ENCODE results near the gene PDSS2.

Gene PDSS2

DNA sequence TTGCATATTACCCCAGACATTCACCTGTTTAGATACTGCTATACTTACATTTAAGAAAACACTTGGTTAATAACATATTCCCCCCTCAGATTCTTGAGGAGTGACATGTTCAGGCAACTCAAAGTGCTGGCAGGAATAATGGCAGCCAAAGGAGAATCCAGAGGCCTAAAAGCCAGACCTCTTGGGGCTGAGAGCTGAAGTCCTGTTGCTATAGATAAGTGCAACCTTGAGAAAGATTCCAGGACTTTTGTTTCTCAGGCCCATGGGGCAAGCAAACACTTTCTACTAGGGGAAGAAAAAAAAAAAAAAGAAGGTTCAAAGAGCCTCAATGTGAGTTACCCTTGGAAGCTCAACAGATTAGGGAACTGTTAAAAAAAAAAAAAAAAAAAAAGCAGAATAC, 211.2 kb downstream of the PDSS2 start:
- DNase-seq = no peak

DNA sequence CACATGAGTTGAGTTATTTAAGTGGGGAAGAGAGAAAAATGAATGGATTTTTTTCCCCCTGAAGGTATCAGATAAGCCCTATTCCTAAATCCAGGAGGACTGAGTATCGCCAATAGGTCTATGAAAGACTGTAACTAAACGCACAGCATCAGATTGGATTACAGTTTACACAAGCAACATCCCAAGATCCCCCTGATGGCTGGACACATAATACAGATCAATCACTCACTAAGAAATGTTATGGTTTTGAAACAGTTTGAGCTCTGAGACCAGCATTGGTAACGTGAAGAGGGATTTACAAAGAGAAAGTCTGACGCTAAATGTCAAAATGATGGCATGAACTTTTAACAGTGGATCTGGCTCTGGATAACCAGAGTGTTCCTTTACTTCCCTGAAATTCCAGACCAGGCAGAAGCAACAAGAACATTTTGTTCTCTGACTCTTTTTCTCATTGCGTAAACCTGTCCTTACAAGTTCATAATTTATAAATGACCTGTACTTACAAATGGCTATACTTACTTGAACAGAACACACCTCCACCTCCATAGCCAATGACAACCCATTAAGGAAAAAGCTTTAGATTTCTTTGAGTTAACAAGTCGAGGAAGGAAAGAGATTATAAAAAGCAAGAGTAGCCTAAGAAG, 212.3 kb downstream of the PDSS2 start:
- DNase-seq = no peak

DNA sequence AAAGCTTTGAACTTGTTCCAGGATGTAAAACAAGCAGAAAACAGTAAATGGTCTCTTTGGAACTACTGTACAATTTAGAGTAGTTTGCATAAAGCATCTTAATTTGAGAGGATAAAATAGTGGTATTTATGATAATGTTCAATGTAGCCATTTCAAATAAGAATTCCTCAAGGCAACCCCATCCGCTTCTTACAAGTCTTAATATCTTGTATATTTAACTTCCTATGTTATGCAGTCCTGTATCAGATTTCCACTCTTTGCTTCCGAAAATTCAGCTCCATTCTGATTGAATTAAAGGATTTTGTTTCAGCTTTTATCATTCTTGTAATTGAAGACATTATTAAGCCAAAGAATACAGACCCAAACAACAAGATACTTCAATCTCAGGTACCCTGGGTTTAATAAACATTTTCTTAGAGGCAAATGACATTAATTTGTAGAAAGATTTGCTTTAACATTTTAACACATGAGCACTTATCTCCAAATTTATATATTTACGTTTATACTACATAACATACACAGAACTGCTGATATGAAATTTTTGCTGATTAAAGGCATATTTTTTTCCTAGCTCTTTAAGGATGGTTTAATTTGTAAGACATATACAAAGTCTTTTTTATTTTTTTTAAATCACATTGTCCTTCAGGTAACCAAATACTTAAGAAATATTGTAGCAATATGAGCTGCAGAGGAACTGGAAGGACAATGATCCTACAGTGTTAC, 213.0 kb downstream of the PDSS2 start:
- DNase-seq = no peak

DNA sequence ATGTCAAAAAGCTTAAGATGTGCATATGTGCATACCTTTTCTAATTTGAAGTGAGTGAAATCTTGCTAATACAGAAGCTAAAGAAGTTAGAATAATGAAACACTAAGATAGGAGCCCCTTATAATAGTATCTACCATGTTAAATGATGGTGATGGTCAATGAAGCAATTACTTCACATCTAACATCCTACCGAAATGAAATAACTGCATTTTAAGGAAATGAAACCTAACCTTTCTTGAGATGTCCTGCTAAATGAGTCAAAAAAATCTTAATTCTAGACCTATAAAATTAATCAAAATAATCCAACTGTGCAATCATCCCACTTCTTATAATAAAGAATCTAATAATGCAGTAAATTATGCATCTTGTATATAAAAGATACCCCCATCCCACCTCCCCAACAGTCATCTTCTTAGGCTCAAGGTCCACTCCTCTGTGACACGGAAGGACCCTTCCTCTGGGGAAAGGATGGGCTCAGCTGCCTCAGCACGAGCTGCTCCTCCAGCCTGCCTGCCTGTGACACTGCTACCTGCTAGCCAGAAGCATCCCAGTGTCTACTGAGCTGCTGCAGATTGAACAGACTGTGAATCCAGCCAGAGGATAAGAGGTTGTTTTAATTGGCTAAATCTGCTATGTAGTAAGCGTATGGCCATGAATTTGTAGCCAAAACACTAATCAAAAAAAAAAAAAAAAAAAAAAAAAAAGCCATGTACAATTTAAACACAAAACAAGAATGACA, 214.5 kb downstream of the PDSS2 start:
- no peak for DNase-seq

DNA sequence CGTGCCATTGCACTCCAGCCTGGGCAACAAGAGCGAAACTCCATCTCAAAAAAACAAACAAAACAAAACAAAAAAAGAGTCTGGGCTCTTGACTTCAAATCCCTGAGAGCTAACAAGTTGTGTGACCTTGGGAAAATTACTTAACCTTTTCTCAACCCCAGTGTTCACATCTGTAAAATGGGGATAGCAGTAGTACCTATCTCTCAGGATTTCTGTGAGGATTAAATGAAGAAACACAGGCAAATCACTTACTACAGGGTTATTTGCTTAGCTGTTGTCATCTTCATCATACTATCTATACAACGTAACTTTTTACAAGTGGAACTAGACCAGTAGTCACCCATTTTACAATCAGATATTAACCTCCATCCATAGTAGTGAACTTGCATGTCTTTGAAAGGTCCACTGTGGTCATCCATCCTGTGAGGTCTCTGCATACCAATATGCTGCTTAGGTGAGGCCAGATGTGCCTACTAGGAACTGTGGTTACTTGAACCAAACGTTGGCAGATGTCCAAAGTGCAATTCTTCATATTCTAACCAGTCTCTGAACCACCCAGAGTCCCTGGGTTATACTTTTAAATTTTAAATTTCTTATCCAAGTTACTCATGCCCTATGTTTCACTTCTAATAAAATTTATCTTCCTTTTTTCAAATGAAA, 215.2 kb downstream of the PDSS2 start:
- no peak for DNase-seq

DNA sequence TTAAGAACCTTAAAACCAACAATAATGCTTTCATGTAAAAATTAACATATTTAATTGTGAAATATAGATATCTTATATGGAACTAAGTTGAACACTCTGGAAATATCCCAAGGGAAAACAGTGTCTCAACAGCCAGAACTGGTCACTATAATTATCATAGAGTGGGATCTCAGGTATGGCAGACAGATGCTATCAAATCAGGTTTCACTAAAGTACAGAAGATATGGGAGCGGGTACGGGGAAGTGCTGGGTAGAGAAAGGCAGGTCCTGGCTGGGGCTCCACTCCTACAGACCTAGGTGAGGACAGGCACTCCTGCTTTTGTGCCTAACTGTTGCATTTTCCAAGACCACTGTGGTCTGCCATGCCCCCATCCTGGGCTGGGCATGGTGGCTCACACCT, 215.9 kb downstream of the PDSS2 start:
- no peak for DNase-seq

DNA sequence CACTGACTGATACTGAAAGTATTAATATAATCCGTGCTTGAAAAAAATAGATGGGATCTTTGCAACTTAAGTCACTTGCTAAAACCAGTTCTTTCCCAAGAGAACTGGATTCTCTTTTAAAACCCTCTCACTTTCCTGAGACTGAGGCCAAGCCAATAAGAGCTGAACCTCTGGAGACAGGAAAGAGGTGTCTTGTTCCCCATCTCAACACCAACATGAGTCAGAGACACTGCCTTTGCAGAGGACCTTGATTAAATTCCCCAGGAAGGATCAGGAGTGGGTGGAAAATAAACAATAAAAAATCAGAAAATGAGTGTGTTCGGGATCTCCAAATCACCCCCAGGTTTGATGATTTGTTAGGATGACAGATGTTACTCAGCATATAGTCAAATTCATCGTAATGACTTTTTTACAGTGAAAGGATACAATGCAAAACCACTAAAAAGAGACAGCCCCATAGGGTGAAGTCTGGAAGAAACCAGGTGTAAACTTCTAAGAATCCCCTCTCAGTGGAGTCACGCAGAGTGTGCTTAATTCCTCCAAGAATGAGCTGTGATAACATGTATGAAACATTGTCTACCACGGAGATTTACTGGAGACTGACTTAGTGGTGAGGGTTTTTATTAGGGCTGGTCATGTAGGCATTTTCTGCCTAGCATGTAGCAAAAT, 221.2 kb downstream of the PDSS2 start:
- DNase-seq = no peak

DNA sequence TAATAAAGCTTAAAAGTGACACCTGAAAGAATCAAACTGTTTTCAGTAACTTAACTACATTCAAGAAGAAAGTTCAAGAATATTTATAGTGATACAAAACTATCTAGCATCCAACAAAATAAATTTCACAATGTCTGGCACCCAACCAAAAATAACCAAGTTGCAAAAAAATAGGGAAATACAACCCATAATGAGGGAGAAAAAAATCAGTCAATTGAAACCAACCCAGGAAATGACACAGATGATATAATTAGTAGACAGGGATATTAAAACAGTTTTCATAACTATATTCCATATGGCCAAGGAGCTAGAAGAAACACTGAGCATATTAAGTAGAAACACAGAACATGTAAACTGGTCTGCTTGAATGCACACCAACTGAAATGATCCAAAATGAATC, 223.9 kb downstream of the PDSS2 start:
- no peak for DNase-seq

DNA sequence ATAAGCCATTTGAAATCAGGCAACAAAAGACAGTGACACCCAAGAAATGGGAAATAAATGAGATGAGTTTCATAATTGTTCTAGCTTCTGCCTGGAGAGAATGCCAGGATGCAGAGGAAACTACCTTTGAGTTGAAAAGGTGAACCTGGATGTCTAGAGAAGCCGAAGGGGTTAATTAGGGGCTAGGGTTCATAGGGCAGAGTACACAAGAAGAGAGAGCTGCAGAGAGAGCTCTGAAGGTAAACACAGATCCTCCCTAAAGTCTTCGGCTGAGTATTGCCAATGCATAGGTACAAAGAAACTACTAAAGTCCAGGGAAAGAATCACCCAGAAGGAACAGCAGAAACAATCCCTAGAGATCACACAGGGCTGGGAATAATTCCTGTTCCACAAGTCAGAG, 224.4 kb downstream of the PDSS2 start:
- DNase-seq = no peak

DNA sequence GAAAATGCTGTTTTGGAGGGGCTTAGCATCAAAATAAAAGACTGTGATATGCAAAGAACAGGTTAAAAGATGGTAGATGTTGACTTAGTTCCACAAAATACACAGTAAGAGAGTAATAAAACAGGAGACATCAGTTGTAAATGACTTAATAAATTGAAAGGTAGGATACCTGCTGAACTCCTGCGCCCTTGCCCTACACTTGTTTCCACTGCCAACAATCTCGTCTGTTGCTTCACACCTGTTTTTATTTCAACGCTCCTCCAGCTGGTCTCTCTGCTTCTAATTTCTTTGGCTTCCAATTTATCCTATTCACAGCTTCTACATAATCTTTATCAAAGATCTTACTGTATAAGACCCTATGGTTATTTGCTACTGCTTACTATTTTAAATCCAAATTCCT, 228.1 kb downstream of the PDSS2 start:
- DNase-seq = no peak

DNA sequence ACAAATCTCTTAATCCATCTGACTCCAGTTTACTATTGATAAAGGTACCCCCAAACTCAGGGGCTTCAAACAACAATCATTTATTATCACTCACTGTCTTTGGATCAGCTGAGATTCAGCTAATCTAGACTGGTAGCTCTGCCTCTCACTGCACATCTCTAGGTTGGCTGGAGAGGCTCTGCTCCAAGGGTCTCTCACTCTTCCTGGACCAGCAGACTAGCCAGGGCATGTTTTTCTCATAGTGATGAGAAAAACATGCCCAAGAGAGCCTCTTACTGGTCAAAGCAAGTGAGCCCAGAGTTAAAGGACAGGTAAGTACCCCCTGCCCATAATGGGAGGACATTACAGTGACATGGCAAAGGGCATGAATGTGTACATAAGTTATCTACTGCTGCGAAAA, 228.9 kb downstream of the PDSS2 start:
- DNase-seq = no peak

DNA sequence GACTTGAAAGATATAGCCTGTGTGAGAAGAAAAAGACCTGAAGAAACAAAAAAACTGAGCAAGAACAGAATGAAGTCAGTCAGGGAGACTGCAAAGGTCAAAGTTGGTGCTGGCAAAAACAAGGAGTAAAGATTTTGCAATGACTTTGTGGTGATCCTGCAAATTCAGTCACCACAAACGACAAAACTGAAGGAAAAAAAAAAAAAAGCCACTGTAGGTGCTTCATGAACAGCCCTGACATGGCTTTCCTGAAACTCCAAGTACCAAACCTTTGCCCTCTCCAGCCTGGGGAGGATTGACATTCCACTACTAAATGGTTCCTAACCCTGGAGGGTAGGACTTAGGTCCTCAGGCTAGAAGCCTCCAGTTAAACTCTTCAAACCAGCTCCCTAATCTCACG, 229.3 kb downstream of the PDSS2 start:
- no peak for DNase-seq

DNA sequence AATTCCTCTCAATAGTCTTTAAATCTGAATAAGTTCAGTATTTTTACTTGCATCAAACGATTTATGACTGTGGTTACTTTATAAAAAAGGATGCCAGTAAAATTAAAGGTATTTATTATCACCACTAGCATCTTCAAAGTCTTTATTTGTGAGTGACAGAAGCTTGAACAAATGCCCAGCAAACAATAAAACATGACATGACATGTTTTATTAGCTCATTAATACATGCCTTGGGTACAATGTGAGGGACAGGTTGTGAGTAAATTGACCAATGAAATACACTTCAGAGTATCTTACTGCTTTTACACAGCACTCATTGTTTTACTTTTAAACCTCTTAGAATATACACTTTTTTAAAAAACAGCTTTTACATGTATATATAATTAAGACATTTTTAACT, 230.6 kb downstream of the PDSS2 start:
- no peak for DNase-seq

DNA sequence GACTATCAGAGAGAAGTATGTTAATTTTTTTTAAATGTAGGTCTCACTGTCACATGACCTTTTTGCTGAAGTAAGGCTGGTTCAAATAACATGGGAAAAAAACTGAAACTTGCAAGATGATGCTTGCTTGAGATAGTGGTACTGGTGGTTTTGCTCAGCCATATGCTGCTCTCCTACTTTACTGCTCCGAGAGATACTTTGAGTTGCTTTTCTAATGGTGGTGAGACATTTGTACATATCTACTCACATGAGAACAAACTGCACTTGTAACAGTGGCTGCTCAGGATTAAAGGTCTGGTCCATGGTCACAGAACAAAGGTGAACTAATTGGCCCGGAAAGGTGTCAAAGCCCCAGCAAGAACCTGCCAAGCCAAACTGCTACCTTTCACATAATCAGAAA, 237.8 kb downstream of the PDSS2 start:
- no peak for DNase-seq

DNA sequence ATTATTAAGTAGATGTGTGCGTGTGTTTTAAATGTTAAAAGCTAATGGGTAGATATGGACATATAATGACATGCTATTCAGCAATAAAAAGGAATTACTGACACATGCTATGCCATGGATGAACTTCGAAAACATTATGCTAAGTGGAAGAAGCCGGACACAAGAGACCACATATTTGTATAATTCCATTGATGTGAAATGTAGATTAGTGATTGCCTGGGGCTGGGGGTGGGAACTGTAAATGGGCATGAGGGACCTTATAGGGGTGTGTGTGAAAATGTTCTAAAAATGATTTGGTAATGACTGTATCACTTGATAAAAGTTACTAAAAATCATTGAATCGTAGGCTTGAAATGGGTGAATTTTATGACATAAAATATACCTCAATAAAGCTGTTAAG, 239.5 kb downstream of the PDSS2 start:
- DNase-seq = no peak

DNA sequence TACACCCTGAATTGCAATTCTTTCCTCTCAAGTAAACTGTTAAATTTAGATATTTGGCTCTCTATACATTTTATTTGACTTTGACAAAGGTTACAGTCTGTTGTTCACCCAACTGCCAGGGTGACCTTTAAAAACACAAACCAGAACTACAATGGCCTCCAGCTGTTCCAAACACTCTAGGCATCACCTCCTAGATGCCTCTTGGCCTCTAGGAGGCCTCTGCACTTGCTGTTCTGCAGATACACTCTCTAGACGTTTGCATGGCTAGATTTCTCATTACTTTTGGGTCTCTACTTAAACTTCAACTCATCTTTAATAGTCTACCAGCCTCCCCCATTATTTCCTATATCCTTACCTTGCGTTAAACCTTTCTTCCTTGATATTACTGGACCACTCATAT, 241.2 kb downstream of the PDSS2 start:
- DNase-seq = no peak

DNA sequence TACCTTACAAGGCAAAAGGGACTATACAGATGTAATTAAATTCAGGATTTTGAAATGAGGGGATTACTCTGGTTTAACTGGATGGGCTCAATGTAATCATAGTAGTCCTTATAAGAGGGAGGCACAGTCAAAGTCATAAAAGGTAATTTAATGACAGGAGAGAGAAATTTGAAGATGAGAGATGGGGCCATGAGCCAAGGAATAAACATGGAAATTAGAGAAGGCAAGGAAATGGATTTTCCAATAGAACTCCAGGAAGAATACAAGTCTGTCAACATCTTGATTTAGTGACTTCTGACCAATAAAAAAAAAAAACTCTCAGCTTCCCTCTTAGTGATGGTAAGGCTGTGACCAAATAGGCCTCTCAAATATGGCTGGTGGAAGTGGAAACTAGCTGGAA, 242.1 kb downstream of the PDSS2 start:
- no peak for DNase-seq

DNA sequence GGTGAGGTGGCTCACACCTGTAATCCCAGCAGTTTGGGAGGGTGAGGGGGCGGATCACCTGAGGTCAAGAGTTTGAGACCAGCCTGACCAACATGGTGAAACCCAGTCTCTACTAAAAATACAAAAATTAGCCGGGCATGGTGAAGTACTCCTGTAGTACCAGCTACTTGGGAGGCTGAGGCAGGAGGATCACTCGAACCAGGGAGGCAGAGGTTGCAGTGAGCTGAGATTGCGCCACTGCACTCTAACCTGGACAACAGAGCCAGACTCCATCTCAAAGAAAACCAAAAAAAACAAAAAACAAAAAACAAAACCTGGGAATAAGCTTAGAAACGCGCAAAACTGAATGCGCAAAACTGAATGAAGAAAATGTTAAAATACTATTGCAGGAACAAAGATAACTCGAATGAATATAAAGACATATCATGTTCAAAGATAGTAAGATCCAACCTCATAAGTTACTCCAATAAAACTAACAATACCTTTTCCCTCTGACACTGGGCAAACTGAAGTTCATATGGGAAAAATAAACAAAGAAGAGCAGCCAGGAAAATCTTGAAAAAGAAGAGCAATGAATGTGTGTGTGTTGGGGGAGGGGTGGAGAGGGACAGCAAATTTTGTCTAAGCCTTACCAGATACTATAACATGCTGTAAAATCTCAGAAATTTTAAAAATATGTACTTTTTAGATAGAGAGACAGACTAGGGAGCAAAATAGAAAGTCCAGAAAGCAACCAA, 243.0 kb downstream of the PDSS2 start:
- DNase-seq = no peak

DNA sequence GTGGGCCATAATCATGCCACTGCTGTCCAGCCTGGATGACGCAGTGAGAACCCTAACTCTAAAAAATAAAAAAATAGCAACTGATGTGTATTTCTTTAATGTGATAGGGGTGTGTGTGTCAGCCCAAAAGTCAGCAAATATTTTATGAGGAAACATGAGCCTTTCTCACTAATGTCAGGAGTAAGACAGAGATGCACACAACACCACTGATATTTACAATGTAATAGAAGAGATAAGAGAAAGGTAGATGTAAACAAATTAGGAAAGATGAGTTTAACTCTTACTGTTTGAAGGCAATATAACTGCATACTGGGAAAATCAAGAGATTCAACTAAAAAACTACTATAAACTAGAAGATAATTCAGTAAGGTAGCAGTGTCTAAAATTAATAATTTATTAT, 244.0 kb downstream of the PDSS2 start:
- no peak for DNase-seq

DNA sequence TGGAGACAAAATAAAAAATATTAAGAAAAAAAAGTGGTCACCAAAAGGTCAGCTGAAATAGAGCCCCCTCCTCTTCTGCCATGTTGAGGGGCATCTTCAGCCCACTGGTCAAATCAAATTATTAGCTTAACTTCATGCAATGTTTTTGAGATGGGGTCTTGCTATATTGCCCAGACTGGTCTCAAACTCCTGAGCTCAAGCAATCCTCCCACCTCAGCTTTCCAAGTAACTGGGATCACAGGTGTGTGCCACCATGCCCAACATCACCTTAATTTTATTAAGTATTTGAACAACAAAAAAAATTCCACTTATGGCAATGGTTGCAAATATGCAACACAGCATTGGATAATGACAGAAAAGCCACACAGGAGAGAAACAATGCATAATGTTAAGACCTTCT, 244.7 kb downstream of the PDSS2 start:
- DNase-seq = no peak

DNA sequence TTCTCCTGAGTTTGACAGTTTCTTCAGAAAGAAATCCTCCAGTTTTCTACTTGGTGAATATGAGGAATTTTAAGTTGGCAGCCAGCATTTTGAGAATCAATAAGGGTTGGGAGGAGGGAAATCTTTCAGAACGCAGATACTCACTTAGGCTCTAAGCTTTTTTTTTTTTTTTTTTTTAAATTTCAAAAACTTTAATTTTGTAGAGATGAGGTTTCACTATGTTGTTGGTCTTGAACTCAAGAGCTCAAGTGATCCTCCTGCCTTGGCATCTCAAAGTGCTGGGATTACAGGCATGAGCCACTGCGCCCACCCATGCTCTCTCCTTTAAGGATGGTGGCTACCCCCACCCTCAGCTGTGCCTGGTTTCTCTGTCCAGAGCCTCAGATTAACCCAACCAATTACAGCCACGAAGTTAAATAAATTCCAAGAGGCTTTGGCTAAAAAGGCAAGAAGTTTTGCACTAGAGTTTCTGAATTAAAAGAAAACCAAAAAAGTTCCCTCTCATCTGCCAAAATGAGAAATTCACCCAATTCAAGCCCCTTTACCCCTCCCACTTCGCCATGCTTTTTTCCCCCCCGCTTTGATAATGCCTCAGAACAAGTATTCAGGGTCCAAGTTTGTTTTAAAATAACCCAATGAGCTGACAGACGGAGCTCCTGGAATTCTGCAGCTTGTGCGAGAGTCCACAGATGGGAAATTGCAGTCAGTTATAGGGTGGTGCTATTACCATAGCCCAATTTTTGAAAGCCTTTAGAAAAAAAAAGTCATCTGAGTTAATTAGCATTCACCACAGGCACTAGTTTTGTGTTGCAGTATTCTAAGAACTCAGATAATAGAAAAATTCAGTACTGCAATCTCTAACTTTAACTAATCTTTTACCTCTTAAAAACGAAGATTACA, 249.7 kb downstream of the PDSS2 start:
- DNase-seq = no peak
